NCI-H2107 treated with DMSO at 0.1 percent for 48 hours (cell line): ENCODE results near the gene MAMLD1.

Experiments
- DNase-seq: peaks from one replicate; lab custom pipeline; 2025; ENCODE audit not compliant: unreplicated experiment; lab: John Stamatoyannopoulos, UW

Gene MAMLD1

DNA sequence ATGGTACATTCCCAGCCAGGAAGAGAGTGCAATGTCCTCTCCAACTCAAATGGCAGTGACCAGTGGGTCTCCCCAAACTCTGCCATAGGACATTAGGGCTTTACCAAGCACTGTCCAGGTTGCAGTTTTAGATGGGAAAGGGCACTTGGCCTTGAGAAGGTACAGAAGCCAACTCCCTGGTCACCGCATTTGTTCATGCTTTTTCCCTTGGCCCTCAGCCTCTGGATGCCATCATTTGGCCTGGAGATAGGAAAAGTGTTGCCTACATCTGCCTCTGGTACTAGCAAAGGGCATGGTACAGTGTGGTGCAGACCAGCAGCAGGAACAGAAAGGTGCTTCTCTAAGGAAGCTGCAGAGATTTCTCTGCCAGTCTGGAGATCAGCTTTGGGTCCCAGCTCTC, 93.8 kb downstream of the MAMLD1 start:
- DNase-seq = no peak

DNA sequence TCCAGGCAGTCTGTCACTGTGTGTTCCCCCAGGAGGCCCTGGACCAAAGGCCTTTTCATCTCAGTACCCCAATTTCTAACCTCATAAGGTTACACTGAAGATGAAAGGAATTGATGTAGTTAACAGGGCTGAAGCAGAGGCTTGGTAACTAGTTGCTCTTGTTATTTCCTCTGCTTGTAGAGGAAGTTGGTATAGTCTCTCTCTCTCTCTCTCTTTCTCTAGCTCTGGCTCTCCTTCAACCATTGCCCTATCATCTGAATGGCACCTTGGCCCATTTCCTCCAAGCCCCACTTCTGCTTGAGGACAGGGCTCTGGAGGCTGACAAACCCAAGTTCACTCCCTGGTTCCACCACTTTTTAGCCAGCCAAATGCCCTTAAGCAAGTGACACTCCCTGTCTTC, 96.1 kb downstream of the MAMLD1 start:
- DNase-seq = no peak

DNA sequence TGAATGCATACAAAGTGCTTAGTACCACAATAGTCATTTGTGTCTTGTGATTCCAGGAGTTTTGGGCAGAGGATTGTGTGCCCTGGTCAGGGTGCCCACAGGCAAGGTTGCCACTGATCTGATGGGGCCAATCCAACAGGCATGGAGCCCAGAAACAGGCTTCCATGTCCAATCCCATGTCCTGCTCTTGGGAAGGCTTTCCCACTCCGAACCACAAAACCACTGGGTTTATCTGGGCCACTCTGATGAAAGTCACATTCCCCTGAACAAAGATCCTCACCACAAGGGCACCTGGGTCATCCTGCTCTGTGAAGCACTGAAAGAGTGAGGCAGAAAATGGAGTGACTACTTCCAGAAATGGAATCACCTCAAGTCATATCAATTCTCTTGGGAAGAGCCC, 96.9 kb downstream of the MAMLD1 start:
- no peak for DNase-seq

DNA sequence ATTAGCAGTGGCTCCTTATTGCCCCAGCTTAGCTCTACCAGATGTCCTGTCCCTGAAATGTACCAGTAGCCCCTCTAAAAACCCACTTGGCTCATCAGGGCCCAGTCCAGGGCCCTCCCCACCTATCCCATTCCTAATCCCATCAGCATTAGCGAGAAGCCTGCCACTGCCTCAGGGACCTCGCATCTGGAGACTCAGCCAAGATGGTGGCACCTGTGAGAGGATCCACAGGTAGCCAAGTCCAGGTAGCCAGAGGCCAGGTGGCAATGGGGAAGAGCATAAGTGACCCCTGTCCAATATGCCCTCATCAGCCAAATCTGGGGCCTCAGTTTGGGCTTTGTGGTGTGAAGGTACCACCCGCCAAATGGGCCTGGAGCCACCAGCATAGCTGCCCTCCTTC, 97.7 kb downstream of the MAMLD1 start:
- no peak for DNase-seq

- DNase-seq = no peak
These were observed 100.4 kb downstream of the MAMLD1 start for GRCh38 chrX:150463566-150463965.

DNA sequence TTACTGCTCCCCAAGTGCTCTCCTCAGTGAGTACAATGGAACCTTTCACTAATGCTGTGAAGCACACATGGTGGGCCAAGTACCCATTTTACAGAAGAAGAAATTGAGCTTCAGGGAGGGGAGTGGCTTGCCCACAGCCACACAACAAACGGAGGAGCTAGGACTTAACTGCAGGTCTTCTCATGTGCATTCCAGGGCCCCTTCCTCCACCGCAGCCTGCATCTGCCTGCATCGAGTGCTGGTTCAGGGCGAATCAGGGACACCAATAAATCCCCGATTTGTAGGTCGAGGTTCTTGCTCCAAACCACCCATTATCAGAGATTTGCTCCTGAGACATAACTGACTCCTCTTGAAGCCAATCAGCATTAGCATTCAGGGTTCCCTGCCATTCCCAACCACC, 100.9 kb downstream of the MAMLD1 start:
- no peak for DNase-seq

DNA sequence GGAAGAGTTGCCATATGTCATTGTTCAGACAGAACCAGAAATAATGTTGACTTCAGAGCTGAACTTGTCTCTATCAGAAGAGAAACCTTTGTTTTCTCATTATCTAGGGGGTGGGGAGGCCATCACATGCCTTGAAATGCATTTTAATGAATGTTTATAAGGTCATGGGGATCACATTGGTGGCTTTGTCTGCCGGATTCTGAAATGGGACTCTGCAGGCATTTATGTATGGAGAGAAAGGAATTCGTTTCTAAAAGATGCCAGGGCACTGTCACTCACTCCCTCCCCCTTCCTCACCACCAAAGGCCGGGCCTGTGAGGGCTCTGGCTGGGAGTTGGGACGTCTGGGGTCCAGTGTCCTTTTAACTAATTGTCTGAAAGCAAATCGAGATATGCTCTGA, 102.2 kb downstream of the MAMLD1 start:
- DNase-seq = no peak

- no peak for DNase-seq
These were observed 103.0 kb downstream of the MAMLD1 start for GRCh38 chrX:150465881-150466775.

- DNase-seq = no peak
These were observed 109.2 kb downstream of the MAMLD1 start for GRCh38 chrX:150472306-150472705.

DNA sequence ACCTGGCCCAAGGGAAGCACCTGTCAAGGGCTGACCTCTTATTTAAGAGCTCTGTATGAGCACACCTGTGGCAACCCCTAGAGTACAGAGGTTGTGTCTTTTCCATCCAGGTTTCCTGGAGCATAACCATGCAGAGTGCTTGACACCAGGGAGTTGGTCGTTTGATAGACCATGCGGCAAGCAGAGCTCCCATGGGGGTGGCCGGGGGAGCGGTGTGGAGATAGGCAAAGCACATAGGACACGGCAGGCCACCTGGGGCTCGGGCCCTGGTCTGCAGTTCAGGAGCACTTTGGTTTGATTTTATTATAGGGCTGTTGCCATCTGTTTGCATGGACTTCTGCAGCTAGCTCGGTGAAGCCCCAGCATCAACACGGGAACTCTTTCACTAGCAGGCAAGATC, 110.3 kb downstream of the MAMLD1 start:
- DNase-seq = no peak

DNA sequence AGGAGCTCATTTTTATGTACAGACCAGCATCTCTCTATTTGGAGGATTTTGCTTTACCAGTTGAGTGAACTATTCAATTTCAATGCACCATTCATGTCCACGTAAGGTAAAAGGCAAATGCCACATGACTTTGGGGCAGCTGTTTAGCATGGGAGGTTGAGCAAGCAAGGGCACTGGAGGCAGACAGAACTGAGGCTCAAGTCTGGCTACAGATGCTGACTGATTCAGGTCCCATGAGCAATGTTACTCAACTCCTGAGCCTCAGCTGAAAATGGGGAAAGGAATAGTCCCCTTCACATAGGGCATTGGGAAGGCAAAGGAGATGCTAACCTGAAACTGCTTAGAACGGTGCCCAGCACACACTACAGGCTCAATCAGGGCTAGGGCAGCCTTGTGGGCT, 112.3 kb downstream of the MAMLD1 start:
- DNase-seq = no peak

DNA sequence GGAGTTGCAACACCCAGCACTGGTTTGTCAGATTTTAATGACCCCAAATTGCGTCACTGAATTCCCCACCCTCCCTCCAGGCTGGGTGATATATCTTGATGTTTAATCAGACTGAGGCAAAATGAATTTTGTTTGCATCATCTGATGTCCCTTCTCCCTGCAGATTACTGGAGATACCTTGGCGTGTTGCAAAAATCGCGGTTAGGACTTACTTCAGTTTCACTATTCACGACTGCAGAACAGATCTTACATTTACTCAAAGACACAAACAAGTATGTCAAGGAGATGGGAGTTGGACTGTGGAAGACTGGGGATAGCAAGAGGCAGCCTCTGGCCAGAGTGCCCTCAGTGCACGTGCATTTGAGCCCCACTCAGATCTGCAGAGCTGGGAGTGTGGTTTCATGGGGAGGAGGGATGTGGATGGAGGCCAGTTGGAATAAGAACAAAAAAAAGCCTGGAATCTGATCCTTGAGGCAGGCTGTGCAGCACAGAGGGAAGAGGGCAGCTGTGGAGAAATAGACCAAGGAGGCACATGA, 113.1 kb downstream of the MAMLD1 start:
- DNase-seq = peak; percentile 23

GRCh38 chrX:150477371-150477770, 114.3 kb downstream of the MAMLD1 start:
- no peak for DNase-seq

DNA sequence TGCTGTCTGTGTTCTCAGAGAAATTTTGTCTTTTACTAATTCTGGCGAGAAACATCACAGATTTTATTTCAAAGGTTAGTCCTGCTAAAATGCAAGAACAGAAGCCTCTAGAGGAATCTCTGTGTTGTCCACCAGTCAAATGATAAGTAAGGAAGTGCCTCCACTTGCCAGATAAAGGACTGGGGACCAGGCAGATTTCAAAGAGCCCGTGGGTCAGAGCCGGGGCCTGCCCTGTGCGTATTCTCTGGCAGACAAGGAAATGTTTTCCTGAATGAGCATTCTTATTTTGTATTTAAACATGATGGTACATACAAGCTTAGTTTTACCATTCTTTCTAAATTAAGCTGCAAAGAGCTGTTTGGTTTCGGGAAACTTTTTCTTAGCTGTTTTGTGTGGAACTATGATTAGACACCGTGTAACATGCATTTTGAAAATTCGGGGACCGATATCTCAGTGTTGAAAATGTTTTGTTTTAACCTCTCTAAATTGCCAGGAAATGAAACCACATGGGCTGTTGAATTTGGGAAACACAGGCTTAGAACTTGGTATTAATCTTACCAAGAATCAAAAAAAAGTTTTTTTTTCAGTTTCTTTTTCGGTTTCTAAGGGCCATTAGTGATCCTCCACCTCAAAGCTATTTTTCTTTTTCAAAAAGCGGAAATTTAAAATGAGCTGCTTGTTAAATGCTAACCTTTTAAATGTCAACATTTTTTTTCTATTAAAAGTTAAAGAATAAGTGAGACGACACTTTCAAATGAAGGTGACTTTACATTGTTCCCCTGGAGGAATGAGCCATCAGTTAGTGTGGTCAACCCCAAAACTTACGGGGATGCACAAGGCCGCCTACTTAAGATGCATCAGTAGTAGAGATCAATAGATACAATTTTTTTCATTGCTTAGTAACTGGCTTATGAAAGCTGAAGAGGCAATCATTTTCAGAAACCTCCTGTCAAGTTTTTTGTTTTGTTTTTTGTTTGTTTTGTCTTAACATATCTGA, 115.7 kb downstream of the MAMLD1 start:
- no peak for DNase-seq

- no peak for DNase-seq
These were observed 119.6 kb downstream of the MAMLD1 start for GRCh38 chrX:150482537-150483206.

DNA sequence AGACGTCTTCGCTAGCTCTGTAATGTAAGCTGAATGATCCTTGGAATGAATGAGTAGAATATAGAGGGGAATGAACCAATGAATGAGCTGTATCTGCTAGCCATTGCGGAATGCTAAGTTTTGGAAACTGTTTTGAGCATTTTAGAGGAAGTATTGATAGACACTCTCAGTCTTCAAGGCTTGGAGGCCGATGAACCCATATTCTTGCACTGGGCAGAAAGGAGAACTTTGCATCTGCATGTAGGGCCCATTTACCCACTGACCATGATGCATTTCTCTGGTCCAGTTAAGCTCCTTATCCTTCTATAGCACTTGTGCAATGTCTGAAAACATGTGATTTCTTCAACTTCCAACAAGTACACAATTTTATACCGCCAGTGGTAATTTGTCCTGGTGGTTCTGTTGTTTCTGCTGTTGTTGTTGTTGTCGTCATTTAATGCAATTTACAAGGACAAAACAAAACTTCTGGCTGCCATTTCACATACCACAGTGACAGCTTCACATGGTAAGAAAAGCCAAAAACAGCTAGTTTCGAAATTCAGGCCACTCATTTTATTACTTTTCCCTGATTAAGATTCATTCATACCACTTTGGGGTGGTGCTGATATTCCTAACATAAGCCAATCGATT, 120.4 kb downstream of the MAMLD1 start:
- no peak for DNase-seq

DNA sequence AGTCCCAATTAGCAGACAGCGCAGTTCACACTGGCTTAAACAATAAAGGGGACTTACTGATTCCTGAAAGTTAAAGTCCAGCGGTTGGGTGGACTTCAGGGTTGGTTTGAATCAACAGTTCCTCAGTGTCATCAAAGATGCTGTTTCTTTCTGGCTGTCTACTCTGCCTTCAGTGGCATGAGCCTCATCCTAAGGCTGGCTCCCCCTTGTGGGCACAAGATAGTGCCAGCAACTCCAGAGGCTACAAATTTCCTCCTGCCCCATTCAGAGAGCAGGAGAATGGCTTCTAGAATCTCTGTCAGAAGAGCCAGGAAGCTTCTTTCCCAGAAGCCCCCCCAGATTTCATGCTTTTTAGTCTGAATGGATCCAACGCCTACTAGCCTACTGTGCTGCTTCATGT, 122.9 kb downstream of the MAMLD1 start:
- no peak for DNase-seq

GRCh38 chrX:150487369-150488094, 124.4 kb downstream of the MAMLD1 start:
- DNase-seq = no peak

DNA sequence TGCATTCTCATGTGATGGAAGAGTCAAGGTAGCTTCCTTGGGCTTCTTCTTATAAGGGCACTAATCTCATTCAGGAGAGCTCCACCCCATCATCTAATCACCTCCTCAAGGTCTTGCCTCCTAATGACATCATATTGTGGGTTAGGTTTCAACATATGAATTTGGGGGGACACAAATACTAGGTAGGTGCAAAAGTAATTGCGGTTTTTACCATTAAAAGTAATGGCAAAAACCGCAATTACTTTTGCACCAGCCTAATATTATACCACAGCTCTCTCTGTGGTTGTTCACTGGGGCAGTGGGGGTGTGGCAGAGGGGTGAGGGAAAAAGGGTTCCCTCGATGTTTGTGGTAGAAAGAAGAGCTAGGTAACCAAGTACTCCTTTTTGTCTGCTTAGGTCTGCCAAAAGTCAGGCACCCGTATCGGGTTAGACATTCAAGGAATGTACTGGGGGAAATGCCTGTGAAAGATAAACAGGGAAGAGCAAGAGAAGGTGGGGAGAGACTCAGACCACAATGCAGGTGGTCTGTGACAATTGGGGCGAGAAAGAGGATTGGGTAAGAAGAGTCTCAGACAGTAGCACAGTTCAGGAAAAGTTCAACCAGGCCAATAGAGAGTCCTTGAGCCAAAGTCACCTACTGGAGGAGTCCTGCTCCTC, 126.4 kb downstream of the MAMLD1 start:
- DNase-seq = no peak
